HepG2 (cell line): Measurements from ENCODE around the gene AMOTL1. TPM values are rescaled to one million over a fixed set of nuclear protein-coding genes. Genes with fewer than 3 reads are reported as not detected.

ENCODE experiments used
- ATAC-seq: fragments of 200-7000 bp; cut with Tn5 transposase; 3 replicates; pipeline ENCODE4 v1.9.1; 2020; ENCODE audit warnings: mild to moderate bottlenecking, moderate library complexity
- BruUV-seq: library from RNA; stranded (reverse); fragments of 400-500 nt; replicated peaks from 2 replicates; lab custom pipeline; 2021; lab: Mats Ljungman, UMichigan
- CTCF ChIA-PET: fragments of 300-600 bp; formaldehyde crosslinking; extraction: SDS; loops from one replicate; lab custom pipeline; 2021; ENCODE audit warnings: low total read pairs, inconsistent platforms, low intra/inter-chr PET ratio; lab: Yijun Ruan, JAX
- POLR2A ChIA-PET: fragments of 350-600 bp; sonication (Branson Sonifier 250); formaldehyde crosslinking; loops from one replicate; lab custom pipeline; 2020; ENCODE audit warnings: antibody characterized with exemption, inconsistent platforms; lab: Yijun Ruan, JAX
- DNase-seq: peaks from one replicate; pipeline ENCODE4 v3.0.0-alpha.2; 2015; ENCODE audit warnings: low spot score
- FAIRE-seq: peaks from 3 replicates; lab custom pipeline; 2011; peaks lifted over from hg19 to GRCh38; lab: Jason Lieb, UNC
- H2AFZ ChIP-seq: one replicate; pipeline ENCODE4 v1.6.1; 2011; ENCODE audit warnings: low read length, inconsistent platforms
- H3K27ac ChIP-seq: fragments of 300-600 bp; 3 replicates; pipeline ENCODE4 v1.8.0; 2011; ENCODE audit warnings: mixed run types, mild to moderate bottlenecking, mixed read lengths, low read length, inconsistent platforms; ENCODE audit not compliant: insufficient read depth; ENCODE audit errors: extremely low read length
- H3K27me3 ChIP-seq, 2 experiments: fragments of 200-600 bp in 1 of 2; 2 replicates in 1 of 2; 3 replicates in 1 of 2; pipeline versions ENCODE4 v1.6.0 to v1.8.0; 2011; ENCODE audit warnings: low read length in 2 of 2, mild to moderate bottlenecking in 2 of 2, moderate library complexity in 2 of 2, inconsistent platforms in 1 of 2; ENCODE audit not compliant: insufficient read depth in 2 of 2, control insufficient read depth in 1 of 2
- H3K36me3 ChIP-seq, 2 experiments: fragments of 200-600 bp in 1 of 2; replicated peaks in 1 of 2; 2 replicates in 1 of 2; 3 replicates in 1 of 2; pipeline versions ENCODE4 v1.5.1 to v1.8.0; 2011; ENCODE audit warnings: low read length in 2 of 2, inconsistent platforms in 1 of 2; ENCODE audit not compliant: insufficient read depth in 2 of 2, control insufficient read depth in 1 of 2
- H3K4me1 ChIP-seq: 2 replicates; pipeline ENCODE4 v1.5.1; 2012; ENCODE audit warnings: low read length, inconsistent platforms; ENCODE audit not compliant: insufficient read depth
- H3K4me2 ChIP-seq: 2 replicates; pipeline ENCODE4 v1.6.0; 2011; ENCODE audit warnings: low read depth, low read length, inconsistent platforms
- H3K4me3 ChIP-seq, 3 experiments: fragments of 200-600 bp in 1 of 3; sonication (generic), shearing (Covaris generic) in 1 of 3; replicated peaks in 1 of 3; 2 replicates each; pipeline ENCODE4 v1.5.1; 2011 to 2016; ENCODE audit warnings: low read length in 3 of 3, inconsistent platforms in 2 of 3, low read depth in 2 of 3, mild to moderate bottlenecking in 2 of 3, control low read depth in 1 of 3, mixed read lengths in 1 of 3; ENCODE audit not compliant: insufficient read depth in 1 of 3
- H3K79me2 ChIP-seq: one replicate; pipeline ENCODE4 v1.6.1; 2011; ENCODE audit warnings: low read length, inconsistent platforms; ENCODE audit not compliant: insufficient read depth
- H3K9ac ChIP-seq: 2 replicates; pipeline ENCODE4 v1.6.0; 2011; ENCODE audit warnings: mild to moderate bottlenecking, low read depth, low read length, inconsistent platforms; ENCODE audit not compliant: insufficient read depth
- H3K9me3 ChIP-seq: 2 replicates; pipeline ENCODE4 v1.5.1; 2012; ENCODE audit warnings: mild to moderate bottlenecking, low read length
- H4K20me1 ChIP-seq: 2 replicates; pipeline ENCODE4 v1.6.0; 2011; ENCODE audit warnings: inconsistent platforms, mild to moderate bottlenecking, low read length, moderate library complexity; ENCODE audit not compliant: insufficient read depth
- CHD4 ChIP-seq: fragments of 200-600 bp; sonication (generic); IDR thresholded peaks from 2 replicates; pipeline ENCODE4 v1.7.0; 2017; ENCODE audit warnings: mild to moderate bottlenecking, low read length, borderline replicate concordance
- GPN1 ChIP-seq: sonication (generic); formaldehyde crosslinking; IDR thresholded peaks from 2 replicates; pipeline ENCODE4 v1.5.1; 2020; ENCODE audit warnings: missing genetic modification reagents, borderline replicate concordance
- HDAC1 ChIP-seq: sonication (generic); formaldehyde crosslinking; IDR thresholded peaks from 2 replicates; pipeline ENCODE4 v1.5.1; 2020; ENCODE audit warnings: mild to moderate bottlenecking, missing genetic modification reagents
- HIVEP1 ChIP-seq: sonication (generic); formaldehyde crosslinking; IDR thresholded peaks from 2 replicates; pipeline ENCODE4 v1.4.0; 2020; ENCODE audit warnings: mild to moderate bottlenecking, missing genetic modification reagents
- HMGA1 ChIP-seq: sonication (generic); formaldehyde crosslinking; conservative IDR thresholded peaks from 2 replicates; pipeline ENCODE4 v1.4.0; 2020; ENCODE audit warnings: missing genetic modification reagents
- SOX6 ChIP-seq, 2 experiments: fragments of 450-650 bp in 1 of 2; sonication (generic) in 1 of 2; formaldehyde crosslinking in 1 of 2; IDR thresholded peaks; 2 replicates each; pipeline versions ENCODE4 v1.4.0 to v1.6.1; 2017 to 2020; ENCODE audit warnings: antibody characterized with exemption in 1 of 2, mild to moderate bottlenecking in 1 of 2, missing genetic modification reagents in 1 of 2
- ZC3H4 ChIP-seq: sonication (generic); formaldehyde crosslinking; IDR thresholded peaks from 2 replicates; pipeline ENCODE4 v1.4.0; 2020; ENCODE audit warnings: missing genetic modification reagents, borderline replicate concordance
- ZFP36 ChIP-seq: fragments of 150-350 bp; IDR thresholded peaks from 2 replicates; pipeline ENCODE4 v1.6.1; 2018; ENCODE audit warnings: borderline replicate concordance, low read length, low read depth; ENCODE audit not compliant: partially characterized antibody
- ZFP41 ChIP-seq: sonication (generic); formaldehyde crosslinking; IDR thresholded peaks from 2 replicates; pipeline ENCODE4 v1.4.0; 2020; ENCODE audit warnings: mild to moderate bottlenecking, missing genetic modification reagents, borderline replicate concordance
- ZMYM4 ChIP-seq: sonication (generic); formaldehyde crosslinking; IDR thresholded peaks from 2 replicates; pipeline ENCODE4 v1.8.1; 2023; ENCODE audit warnings: mild to moderate bottlenecking, missing genetic modification reagents
- ZNF253 ChIP-seq: sonication (generic); formaldehyde crosslinking; IDR thresholded peaks from 2 replicates; pipeline ENCODE4 v1.8.0; 2022; ENCODE audit warnings: mild to moderate bottlenecking, missing genetic modification reagents, borderline replicate concordance
- ZNF335 ChIP-seq: sonication (generic); formaldehyde crosslinking; IDR thresholded peaks from 2 replicates; pipeline ENCODE4 v1.4.0; 2020; ENCODE audit warnings: missing genetic modification reagents
- ZNF460 ChIP-seq: sonication (generic); formaldehyde crosslinking; IDR thresholded peaks from 2 replicates; pipeline ENCODE4 v1.5.1; 2020; ENCODE audit warnings: missing genetic modification reagents, mild to moderate bottlenecking, borderline replicate concordance
- ZNF484 ChIP-seq: sonication (generic); formaldehyde crosslinking; IDR thresholded peaks from 2 replicates; pipeline ENCODE4 v1.5.1; 2020; ENCODE audit warnings: mild to moderate bottlenecking, low read depth, missing genetic modification reagents, borderline replicate concordance
- ZNF543 ChIP-seq: sonication (generic); formaldehyde crosslinking; IDR thresholded peaks from 2 replicates; pipeline ENCODE4 v1.4.0; 2020; ENCODE audit warnings: mild to moderate bottlenecking, missing genetic modification reagents
- ZNF672 ChIP-seq: sonication (generic); formaldehyde crosslinking; IDR thresholded peaks from 2 replicates; pipeline ENCODE4 v1.8.1; 2022; ENCODE audit warnings: missing genetic modification reagents
- ZNF678 ChIP-seq: sonication (generic); formaldehyde crosslinking; IDR thresholded peaks from 2 replicates; pipeline ENCODE4 v1.4.0; 2020; ENCODE audit warnings: mild to moderate bottlenecking, missing genetic modification reagents
- WGBS: methylation state at CpG from one replicate; pipeline ENCODE4 v1.1.6; 2017; ENCODE audit warnings: low lambda C conversion rate; 5-methylcytosine and 5-hydroxymethylcytosine counted together
- in situ Hi-C: cut with HindIII; loops from 2 replicates; pipeline ENCODE4 v1.10.0; 2017; ENCODE audit warnings: low pct_unique_long_range_greater_than_20kb; ENCODE audit not compliant: extremely low pct_ligation_motif_present
- intact Hi-C: fragments of 100-400 bp; cut with micrococcal nuclease; formaldehyde crosslinking; loops from one replicate; pipeline ENCODE4 v1.10.0; 2022; ENCODE audit not compliant: unreplicated experiment
- polyA plus RNA-seq, 8 experiments: library from polyadenylated mRNA; depleted of rRNA in 3 of 8; stranded (reverse) in 7 of 8; unstranded in 1 of 8; fragments of >200 nt; fragmentation: Illumina TruSeq in 4 of 8; extraction: Trizol in 4 of 8; gene quantifications; 2 replicates each; pipeline versions ENCODE4 v1.2.1 to v1.2.3, GENCODE V29; 2011 to 2016; ENCODE audit warnings: low read depth in 4 of 8, missing spikeins in 1 of 8, mixed read lengths in 1 of 8; ENCODE audit not compliant: insufficient read depth in 1 of 8
- total RNA-seq, 5 experiments: library from RNA; depleted of rRNA; stranded (reverse); fragments of >200 nt; fragmentation: Illumina TruSeq; extraction: Trizol; gene quantifications; 2 replicates each; pipeline ENCODE4 v1.2.3, GENCODE V29; 2016; ENCODE audit warnings: low read depth in 1 of 5
- TF ChIP-seq, protein P1 (sequence below): sonication (generic); formaldehyde crosslinking; IDR thresholded peaks from 2 replicates; pipeline ENCODE4 v1.5.1; 2020; ENCODE audit warnings: mild to moderate bottlenecking, missing genetic modification reagents

AMOTL1 gene
- total and polyA plus RNA-seq, 2 of the 13 experiments (the other 11 are each of a cell fraction or from before 2014, with no cell fraction given): 0.01 to 0.20 TPM

DNA sequence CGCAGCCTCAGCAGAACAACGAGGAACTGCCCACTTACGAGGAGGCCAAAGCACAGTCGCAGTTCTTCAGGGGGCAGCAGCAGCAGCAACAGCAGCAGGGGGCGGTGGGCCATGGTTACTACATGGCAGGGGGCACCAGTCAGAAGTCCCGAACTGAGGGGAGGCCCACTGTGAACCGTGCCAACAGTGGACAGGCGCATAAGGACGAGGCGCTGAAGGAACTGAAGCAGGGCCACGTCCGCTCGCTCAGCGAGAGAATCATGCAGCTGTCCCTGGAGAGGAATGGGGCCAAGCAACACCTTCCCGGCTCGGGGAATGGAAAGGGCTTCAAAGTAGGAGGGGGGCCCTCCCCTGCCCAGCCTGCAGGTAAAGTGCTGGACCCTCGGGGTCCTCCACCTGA, 31.6 kb downstream of the AMOTL1 start (continued):
- TF ChIP-seq ZNF253 (no peak), HIVEP1 (CRISPR knock-in tag) (no peak), HMGA1 (CRISPR knock-in tag) (no peak), SOX6 (IDR thresholded peaks at IDR 0.05) (no peak), SOX6 (CRISPR knock-in tag; IDR thresholded peaks at IDR 0.05) (no peak)

- ChIA-PET POLR2A (no interaction called here), CTCF (no interaction called here)
- no peaks in the 10 kb centered on the region for H3K36me3 ChIP-seq
- H3K4me1 ChIP-seq: no peaks in the 10 kb centered on the region
- H2AFZ ChIP-seq: no peak overlapping the region
- no peaks in the 10 kb centered on the region for H4K20me1 ChIP-seq
- in situ Hi-C loops (no loop called here), intact Hi-C loops (no loop called here)
- TF ChIP-seq ZNF543 (CRISPR knock-in tag): no peak
- no peak for TF ChIP-seq ZNF335
- TF ChIP-seq ZNF672 (CRISPR knock-in tag): no peak
- TF ChIP-seq ZMYM4 (CRISPR knock-in tag): no peak
- no peak for TF ChIP-seq HDAC1 (CRISPR knock-in tag)
- TF ChIP-seq CHD4: no peak
- no peak for TF ChIP-seq ZFP36
- TF ChIP-seq ZC3H4 (CRISPR knock-in tag): no peak
- TF ChIP-seq, protein P1, sequence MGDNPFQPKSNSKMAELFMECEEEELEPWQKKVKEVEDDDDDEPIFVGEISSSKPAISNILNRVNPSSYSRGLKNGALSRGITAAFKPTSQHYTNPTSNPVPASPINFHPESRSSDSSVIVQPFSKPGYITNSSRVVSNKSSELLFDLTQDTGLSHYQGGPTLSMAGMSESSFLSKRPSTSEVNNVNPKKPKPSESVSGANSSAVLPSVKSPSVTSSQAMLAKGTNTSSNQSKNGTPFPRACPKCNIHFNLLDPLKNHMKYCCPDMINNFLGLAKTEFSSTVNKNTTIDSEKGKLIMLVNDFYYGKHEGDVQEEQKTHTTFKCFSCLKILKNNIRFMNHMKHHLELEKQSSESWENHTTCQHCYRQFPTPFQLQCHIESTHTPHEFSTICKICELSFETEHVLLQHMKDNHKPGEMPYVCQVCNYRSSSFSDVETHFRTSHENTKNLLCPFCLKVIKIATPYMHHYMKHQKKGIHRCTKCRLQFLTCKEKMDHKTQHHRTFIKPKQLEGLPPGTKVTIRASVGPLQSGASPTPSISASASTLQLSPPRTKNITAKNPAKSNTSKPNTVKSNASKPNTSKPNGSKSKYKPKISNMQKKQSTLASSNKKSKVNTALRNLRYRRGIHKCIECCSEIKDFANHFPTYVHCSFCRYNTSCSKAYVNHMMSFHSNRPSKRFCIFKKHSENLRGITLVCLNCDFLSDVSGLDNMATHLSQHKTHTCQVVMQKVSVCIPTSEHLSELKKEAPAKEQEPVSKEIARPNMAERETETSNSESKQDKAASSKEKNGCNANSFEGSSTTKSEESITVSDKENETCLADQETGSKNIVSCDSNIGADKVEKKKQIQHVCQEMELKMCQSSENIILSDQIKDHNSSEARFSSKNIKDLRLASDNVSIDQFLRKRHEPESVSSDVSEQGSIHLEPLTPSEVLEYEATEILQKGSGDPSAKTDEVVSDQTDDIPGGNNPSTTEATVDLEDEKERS: no peak
- TF ChIP-seq ZNF678 (CRISPR knock-in tag): no peak
- no peak for TF ChIP-seq ZNF460 (CRISPR knock-in tag)
- no peak for TF ChIP-seq ZFP41 (CRISPR knock-in tag)
- TF ChIP-seq GPN1 (CRISPR knock-in tag): no peak
- no peak for TF ChIP-seq ZNF484 (CRISPR knock-in tag)
- no peak overlapping the region for H3K4me2 ChIP-seq
- H3K4me3 ChIP-seq: no peak overlapping the region
- no peak for FAIRE-seq
- H3K9ac ChIP-seq: no peak overlapping the region
- WGBS: 0% methylated on average over 1 of the region's 1 CpG
- no TSS peak for BruUV-seq
- no peaks in the 10 kb centered on the region for H3K9me3 ChIP-seq
- H3K27me3 ChIP-seq: 0 out of 5 replicates have a peak, but pooled peaks cover 0 to 5% of the 10 kb centered on the region in 2 experiments
- ATAC-seq: no peak
- H3K79me2 ChIP-seq: no peaks in the 10 kb centered on the region
- no peak for DNase-seq
- no peak overlapping the region for H3K27ac ChIP-seq
Observed at GRCh38 chr11:94800414-94800813, 32.3 kb downstream of the AMOTL1 start.
